Cardiac muscle cell (in vitro differentiated cells and primary cell): Measurements from ENCODE around the gene NCAPD3. TPM values are rescaled to one million over a fixed set of nuclear protein-coding genes. Genes with fewer than 3 reads are reported as not detected.
A peak's percentile ranks its signal among the peaks of the same experiment; 100 is the strongest.

Experiments
- DNase-seq, 2 donors: peaks; one replicate each; pipeline versions ENCODE4 v3.0.0 to v3.0.0-alpha.2; 2010 to 2017; ENCODE audit warnings: low read depth in 1 of 2, low spot score in 1 of 2
- H3K27ac ChIP-seq: fragments of 200-600 bp; sonication (generic); 2 replicates; pipeline ENCODE4 v1.5.1; 2016
- H3K27me3 ChIP-seq: fragments of 200-600 bp; sonication (generic); 2 replicates; pipeline ENCODE4 v1.6.0; 2016; ENCODE audit warnings: control low read depth
- H3K36me3 ChIP-seq: fragments of 200-600 bp; sonication (generic); 2 replicates; pipeline ENCODE4 v1.5.1; 2016; ENCODE audit warnings: control low read depth
- H3K4me1 ChIP-seq: fragments of 200-600 bp; sonication (generic); 2 replicates; pipeline ENCODE4 v1.8.1; 2017; ENCODE audit warnings: low read depth, mild to moderate bottlenecking, mixed run types
- H3K4me3 ChIP-seq: fragments of 200-600 bp; sonication (generic); 2 replicates; pipeline ENCODE4 v1.5.1; 2016; ENCODE audit warnings: mild to moderate bottlenecking
- H3K9me3 ChIP-seq: fragments of 200-600 bp; sonication (generic); 2 replicates; pipeline ENCODE4 v1.5.1; 2017; ENCODE audit warnings: low read depth, mild to moderate bottlenecking, control low read depth
- polyA plus RNA-seq: library from polyadenylated mRNA; unstranded; fragments of >200 nt; fragmentation: Nextera tagmentation; extraction: Ambion mirVana; gene quantifications from 2 replicates; pipeline ENCODE4 v1.2.1, GENCODE V29; 2016
- total RNA-seq: library from RNA; depleted of rRNA; stranded (reverse); fragments of >200 nt; gene quantifications from 2 replicates; pipeline ENCODE4 v1.2.3, GENCODE V29; 2016
- TF ChIP-seq, protein P1 (sequence below): IDR thresholded peaks from 2 replicates; pipeline ENCODE4 v1.5.1; 2012; ENCODE audit warnings: low read depth, mild to moderate bottlenecking, low read length

The NCAPD3 gene, protein sequence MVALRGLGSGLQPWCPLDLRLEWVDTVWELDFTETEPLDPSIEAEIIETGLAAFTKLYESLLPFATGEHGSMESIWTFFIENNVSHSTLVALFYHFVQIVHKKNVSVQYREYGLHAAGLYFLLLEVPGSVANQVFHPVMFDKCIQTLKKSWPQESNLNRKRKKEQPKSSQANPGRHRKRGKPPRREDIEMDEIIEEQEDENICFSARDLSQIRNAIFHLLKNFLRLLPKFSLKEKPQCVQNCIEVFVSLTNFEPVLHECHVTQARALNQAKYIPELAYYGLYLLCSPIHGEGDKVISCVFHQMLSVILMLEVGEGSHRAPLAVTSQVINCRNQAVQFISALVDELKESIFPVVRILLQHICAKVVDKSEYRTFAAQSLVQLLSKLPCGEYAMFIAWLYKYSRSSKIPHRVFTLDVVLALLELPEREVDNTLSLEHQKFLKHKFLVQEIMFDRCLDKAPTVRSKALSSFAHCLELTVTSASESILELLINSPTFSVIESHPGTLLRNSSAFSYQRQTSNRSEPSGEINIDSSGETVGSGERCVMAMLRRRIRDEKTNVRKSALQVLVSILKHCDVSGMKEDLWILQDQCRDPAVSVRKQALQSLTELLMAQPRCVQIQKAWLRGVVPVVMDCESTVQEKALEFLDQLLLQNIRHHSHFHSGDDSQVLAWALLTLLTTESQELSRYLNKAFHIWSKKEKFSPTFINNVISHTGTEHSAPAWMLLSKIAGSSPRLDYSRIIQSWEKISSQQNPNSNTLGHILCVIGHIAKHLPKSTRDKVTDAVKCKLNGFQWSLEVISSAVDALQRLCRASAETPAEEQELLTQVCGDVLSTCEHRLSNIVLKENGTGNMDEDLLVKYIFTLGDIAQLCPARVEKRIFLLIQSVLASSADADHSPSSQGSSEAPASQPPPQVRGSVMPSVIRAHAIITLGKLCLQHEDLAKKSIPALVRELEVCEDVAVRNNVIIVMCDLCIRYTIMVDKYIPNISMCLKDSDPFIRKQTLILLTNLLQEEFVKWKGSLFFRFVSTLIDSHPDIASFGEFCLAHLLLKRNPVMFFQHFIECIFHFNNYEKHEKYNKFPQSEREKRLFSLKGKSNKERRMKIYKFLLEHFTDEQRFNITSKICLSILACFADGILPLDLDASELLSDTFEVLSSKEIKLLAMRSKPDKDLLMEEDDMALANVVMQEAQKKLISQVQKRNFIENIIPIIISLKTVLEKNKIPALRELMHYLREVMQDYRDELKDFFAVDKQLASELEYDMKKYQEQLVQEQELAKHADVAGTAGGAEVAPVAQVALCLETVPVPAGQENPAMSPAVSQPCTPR (N-terminal part only)
- total RNA-seq (17.1 and 19.0 TPM in 2 replicates), polyA plus RNA-seq (12.6 and 20.8 TPM in 2 replicates)

DNA sequence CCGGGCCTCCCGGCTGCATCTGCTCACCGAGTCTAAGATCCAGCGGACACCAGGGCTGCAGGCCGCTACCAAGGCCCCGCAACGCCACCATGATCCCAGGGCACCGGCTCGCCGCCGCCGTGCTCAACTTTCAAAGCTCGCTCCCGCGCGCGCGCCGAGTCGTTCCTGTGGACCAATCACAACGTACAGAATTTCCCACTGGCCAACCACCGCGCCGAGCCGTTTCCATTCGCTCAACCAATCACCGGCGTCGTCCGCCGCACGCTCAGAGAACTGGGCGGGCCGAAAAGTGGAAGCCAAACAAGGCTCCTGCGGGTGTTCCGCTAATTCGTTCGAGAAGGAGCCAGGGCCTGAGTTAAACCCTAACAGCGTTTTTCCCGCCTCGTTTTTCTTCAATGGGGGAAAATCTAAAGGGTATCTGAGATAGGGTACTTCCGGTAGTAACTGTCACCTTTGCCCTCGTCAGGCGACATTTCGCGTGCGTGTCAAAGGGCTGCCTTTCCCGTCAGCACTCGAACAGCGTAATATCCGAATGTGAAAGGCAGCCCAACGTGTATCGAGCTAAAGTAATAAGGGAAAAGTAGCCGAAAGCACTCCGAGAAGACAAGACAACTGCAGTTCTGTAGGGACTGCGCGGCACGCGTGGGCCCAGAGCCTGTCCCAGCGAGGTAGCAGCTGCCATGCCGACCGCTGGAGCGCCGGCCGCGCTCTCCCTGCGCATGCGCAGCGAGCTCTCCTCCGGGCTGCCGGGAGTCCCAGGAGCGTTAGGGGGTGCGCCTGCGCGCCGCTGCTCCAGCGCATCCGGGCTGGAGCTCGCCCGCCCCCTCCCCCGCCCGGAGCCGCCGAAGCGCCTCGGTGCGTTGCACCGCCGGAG is at the start of gene NCAPD3, which contains the start of gene VPS26B:
Gene NCAPD3 (minus strand): TSS at position 132 of the 874 bp plus-strand sequence. CDS start 41 bp downstream, at position 91.
Gene VPS26B (plus strand): TSS at position 836 of the 874 bp plus-strand sequence. CDS start 452 bp downstream, outside the sequence.
- Histone ChIP-seq H3K27ac (peak within 1 kb of the TSS; percentile 70), H3K4me1 (no peaks in the 10 kb centered on the region), H3K9me3 (no peaks in the 10 kb centered on the region), H3K36me3 (peaks cover 10% of the 10 kb centered on the region), H3K4me3 (peak within 1 kb of the TSS; percentile 98), H3K27me3 (no peaks in the 10 kb centered on the region)
- peak; percentile 97 to 99 for DNase-seq
- TF ChIP-seq, protein P1, sequence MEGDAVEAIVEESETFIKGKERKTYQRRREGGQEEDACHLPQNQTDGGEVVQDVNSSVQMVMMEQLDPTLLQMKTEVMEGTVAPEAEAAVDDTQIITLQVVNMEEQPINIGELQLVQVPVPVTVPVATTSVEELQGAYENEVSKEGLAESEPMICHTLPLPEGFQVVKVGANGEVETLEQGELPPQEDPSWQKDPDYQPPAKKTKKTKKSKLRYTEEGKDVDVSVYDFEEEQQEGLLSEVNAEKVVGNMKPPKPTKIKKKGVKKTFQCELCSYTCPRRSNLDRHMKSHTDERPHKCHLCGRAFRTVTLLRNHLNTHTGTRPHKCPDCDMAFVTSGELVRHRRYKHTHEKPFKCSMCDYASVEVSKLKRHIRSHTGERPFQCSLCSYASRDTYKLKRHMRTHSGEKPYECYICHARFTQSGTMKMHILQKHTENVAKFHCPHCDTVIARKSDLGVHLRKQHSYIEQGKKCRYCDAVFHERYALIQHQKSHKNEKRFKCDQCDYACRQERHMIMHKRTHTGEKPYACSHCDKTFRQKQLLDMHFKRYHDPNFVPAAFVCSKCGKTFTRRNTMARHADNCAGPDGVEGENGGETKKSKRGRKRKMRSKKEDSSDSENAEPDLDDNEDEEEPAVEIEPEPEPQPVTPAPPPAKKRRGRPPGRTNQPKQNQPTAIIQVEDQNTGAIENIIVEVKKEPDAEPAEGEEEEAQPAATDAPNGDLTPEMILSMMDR, result no peak

DNA sequence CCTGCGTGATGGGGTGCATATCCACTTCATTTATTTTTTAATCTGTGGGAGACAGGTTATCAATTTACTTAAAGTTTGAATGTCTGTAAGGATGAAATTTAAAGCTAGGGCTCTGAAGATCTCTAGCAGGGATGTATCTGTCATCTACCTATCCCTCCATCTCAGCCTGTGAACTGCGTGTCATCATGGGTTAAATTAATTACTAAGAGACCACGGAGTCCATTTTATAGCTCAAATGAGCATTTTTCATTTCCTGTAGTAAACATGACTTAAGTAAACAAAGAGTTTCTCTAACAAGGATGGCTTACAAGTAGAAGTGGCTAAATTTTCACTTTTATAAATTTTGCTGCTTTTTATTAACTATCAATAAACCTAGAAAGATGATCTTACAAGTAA is 49.5 kb upstream of the NCAPD3 start:
- TF ChIP-seq, protein P1, result no peak

DNA sequence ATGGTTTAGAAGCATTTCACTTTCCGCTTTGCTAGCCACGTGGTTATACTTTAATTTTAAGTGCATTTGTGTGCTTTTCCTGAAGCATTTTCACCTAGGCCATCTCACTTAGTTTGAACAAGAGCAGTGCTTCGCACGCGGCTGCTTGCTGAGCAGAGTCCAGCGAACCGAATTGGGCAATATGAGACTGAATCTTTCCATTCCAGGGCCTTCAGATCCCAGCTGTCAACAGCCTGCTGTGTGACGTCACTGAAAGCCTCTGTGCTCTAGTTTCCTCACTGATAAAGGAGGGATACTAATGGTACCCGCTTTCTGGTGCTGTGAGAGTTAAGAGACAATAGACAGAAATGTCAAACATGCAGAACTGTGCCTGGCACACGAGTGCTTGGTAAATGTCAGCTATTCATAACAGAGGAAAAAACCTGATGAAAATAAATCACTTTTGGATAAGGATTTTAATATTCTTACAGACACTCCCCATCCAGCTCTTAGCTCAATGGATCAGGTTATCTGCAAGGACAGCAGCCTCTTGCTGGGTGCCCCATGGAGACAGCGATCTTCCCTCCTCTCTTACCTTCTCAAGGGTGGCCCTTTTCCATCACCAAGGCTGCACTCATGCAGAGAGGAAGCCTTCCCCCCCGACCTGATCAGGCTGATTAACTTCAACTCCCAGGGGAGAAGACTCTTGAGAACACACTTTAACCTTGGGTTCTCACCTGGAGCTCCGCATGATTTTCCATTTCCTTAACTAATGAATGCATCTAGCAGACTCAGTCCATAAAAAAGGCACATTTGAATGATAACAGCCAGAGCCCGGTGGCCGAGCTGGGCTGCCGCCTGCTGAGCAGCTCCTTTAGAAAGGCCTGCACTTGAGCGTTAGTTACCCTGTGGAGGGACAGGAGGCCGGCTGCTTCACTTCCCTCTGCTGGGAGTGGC is 48.9 kb upstream of the NCAPD3 start:
- TF ChIP-seq, protein P1, result no peak
- peak; percentile 56 to 76 for DNase-seq
- Histone ChIP-seq H3K36me3 (no peaks in the 10 kb centered on the region), H3K27me3 (peaks cover 48% of the 10 kb centered on the region), H3K27ac (no peak overlapping the region), H3K9me3 (no peaks in the 10 kb centered on the region), H3K4me3 (no peak overlapping the region), H3K4me1 (no peaks in the 10 kb centered on the region)

More for the DNA sequence above, 49.5 kb upstream of the NCAPD3 start:
- no peak for DNase-seq
- no peaks in the 10 kb centered on the region for H3K9me3 ChIP-seq
- H3K27me3 ChIP-seq, result peaks cover 55% of the 10 kb centered on the region
- no peaks in the 10 kb centered on the region for H3K4me1 ChIP-seq
- H3K27ac ChIP-seq, result no peak overlapping the region
- no peaks in the 10 kb centered on the region for H3K36me3 ChIP-seq
- H3K4me3 ChIP-seq, result no peak overlapping the region

DNA sequence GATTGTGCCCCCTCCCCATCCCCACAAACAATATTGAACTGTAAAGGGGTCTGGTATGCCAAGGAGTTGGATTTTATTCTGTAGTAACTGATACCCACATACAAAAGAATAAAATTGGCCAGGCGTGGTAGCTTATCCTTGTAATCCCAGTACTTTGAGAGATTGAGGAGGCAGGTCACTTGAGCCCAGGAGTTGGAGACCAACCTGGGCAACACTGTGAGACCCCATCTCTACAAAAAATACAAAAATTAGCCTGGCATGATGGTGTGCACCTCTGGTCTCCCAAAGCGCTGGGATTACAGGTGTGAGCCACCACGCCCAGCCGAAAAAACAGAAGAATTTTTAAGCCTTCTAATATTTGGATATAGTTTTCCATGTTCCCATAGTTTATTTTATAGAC is 48.2 kb upstream of the NCAPD3 start:
- no peak for DNase-seq
- no peaks in the 10 kb centered on the region for H3K4me1 ChIP-seq
- no peak overlapping the region for H3K27ac ChIP-seq
- H3K4me3 ChIP-seq, result no peak overlapping the region
- no peaks in the 10 kb centered on the region for H3K9me3 ChIP-seq
- H3K36me3 ChIP-seq, result no peaks in the 10 kb centered on the region
- peaks cover 41% of the 10 kb centered on the region for H3K27me3 ChIP-seq
- TF ChIP-seq, protein P1, result no peak
